Measurements from ENCODE around the gene TECTA.

TECTA gene

GRCh38 chr11:121149116-121149515 is 48.1 kb downstream of the TECTA start:
- Histone ChIP-seq H3K27me3 (ENCODE audit: insufficient read depth, poor library complexity, severe bottlenecking) (peaks cover 2% of the 10 kb centered on the region), H3K4me3 (replicated peaks; ENCODE audit: insufficient read depth, low read length) (no peak overlapping the region), H3K27ac (replicated peaks) (no peak overlapping the region)
- no peak for DNase-seq (ENCODE audit: low read depth in 1 of 2, low spot score in 1 of 2)
- TF ChIP-seq REST (IDR thresholded peaks at IDR 0.05; ENCODE audit: insufficient replicate concordance, low read depth) (no peak), POLR2AphosphoS5 (IDR thresholded peaks at IDR 0.05; ENCODE audit: low read depth) (no peak), GABPA (IDR thresholded peaks at IDR 0.05; ENCODE audit: low read depth) (no peak), CTCF (IDR thresholded peaks at IDR 0.05; ENCODE audit: insufficient read depth, low read length) (no peak), SPI1 (IDR thresholded peaks at IDR 0.05; ENCODE audit: borderline replicate concordance, low read depth) (no peak)

GRCh38 chr11:121151207-121151688 is 50.2 kb downstream of the TECTA start:
- TF ChIP-seq POLR2AphosphoS5 (IDR thresholded peaks at IDR 0.05; ENCODE audit: low read depth) (no peak), GABPA (IDR thresholded peaks at IDR 0.05; ENCODE audit: low read depth) (no peak), REST (IDR thresholded peaks at IDR 0.05; ENCODE audit: insufficient replicate concordance, low read depth) (no peak), CTCF (IDR thresholded peaks at IDR 0.05; ENCODE audit: insufficient read depth, low read length) (no peak), SPI1 (IDR thresholded peaks at IDR 0.05; ENCODE audit: borderline replicate concordance, low read depth) (no peak)
- Histone ChIP-seq H3K27me3 (ENCODE audit: insufficient read depth, poor library complexity, severe bottlenecking) (no peaks in the 10 kb centered on the region), H3K27ac (replicated peaks) (no peak overlapping the region), H3K4me3 (replicated peaks; ENCODE audit: insufficient read depth, low read length) (no peak overlapping the region)
- no peak for DNase-seq (ENCODE audit: low read depth in 1 of 2, low spot score in 1 of 2)

DNA sequence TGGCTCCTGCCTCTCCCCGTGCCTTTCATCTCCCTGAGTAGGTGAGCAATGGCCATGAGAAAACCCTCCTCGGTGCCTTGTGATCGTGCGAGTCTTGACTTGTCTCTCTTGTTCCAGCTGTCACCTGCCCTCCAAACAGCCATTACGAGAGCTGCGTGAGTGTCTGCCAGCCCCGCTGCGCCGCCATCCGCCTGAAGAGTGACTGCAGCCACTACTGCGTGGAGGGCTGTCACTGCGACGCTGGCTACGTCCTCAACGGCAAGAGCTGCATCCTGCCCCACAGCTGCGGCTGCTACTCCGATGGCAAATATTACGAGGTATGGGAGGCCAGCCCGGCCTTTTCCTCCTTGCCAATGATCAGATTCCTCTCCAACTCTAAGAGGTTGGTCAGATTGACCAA is 51.7 kb downstream of the TECTA start:
- no peak for DNase-seq (ENCODE audit: low read depth in 1 of 2, low spot score in 1 of 2)
- Histone ChIP-seq H3K4me3 (replicated peaks; ENCODE audit: insufficient read depth, low read length) (no peak overlapping the region), H3K27me3 (ENCODE audit: insufficient read depth, poor library complexity, severe bottlenecking) (no peaks in the 10 kb centered on the region), H3K27ac (replicated peaks) (no peak overlapping the region)
- no peak for TF ChIP-seq POLR2AphosphoS5 (IDR thresholded peaks at IDR 0.05; ENCODE audit: low read depth)
- TF ChIP-seq GABPA (IDR thresholded peaks at IDR 0.05; ENCODE audit: low read depth), result no peak
- no peak for TF ChIP-seq REST (IDR thresholded peaks at IDR 0.05; ENCODE audit: insufficient replicate concordance, low read depth)
- no peak for TF ChIP-seq SPI1 (IDR thresholded peaks at IDR 0.05; ENCODE audit: borderline replicate concordance, low read depth)
- no peak for TF ChIP-seq CTCF (IDR thresholded peaks at IDR 0.05; ENCODE audit: insufficient read depth, low read length)

Data from HL-60 (cell line).